Keratinocyte (primary cell): ENCODE results near the gene GOLPH3L. TPM values are rescaled to one million over a fixed set of nuclear protein-coding genes. Genes with fewer than 3 reads are reported as not detected.
A peak's percentile ranks its signal among the peaks of the same experiment; 100 is the strongest.
"Not testable (repeated sequence)": the region's sequence is repeated elsewhere in the genome, so short reads cannot be mapped to it uniquely, and the experiment has no call there.

ENCODE experiments used
- DNase-seq: peaks from one replicate; pipeline ENCODE4 v3.0.0-alpha.2; 2011; ENCODE audit warnings: low read depth, missing footprints, low spot score
- FAIRE-seq: peaks from 2 replicates; lab custom pipeline; 2011; peaks lifted over from hg19 to GRCh38; lab: Jason Lieb, UNC
- H2AFZ ChIP-seq: 2 replicates; pipeline ENCODE4 v1.6.0; 2012; ENCODE audit warnings: low read length, control low read depth, inconsistent platforms; ENCODE audit not compliant: control insufficient read depth
- H3K27ac ChIP-seq: 2 replicates; pipeline ENCODE4 v1.5.1; 2011; ENCODE audit warnings: low read length; ENCODE audit not compliant: control insufficient read depth, insufficient read depth
- H3K27me3 ChIP-seq: 3 replicates; pipeline ENCODE4 v1.6.0; 2011; ENCODE audit warnings: low read length; ENCODE audit not compliant: control insufficient read depth, insufficient read depth; ENCODE audit errors: extremely low read depth
- H3K36me3 ChIP-seq, 2 experiments: 2 replicates in 1 of 2; 3 replicates in 1 of 2; pipeline ENCODE4 v1.5.1; 2011; ENCODE audit warnings: low read length in 2 of 2, mild to moderate bottlenecking in 1 of 2; ENCODE audit not compliant: control insufficient read depth in 2 of 2, insufficient read depth in 2 of 2; ENCODE audit errors: extremely low read depth in 1 of 2
- H3K4me1 ChIP-seq: 3 replicates; pipeline ENCODE4 v1.5.1; 2011; ENCODE audit warnings: low read length; ENCODE audit not compliant: control insufficient read depth, insufficient read depth; ENCODE audit errors: extremely low read depth
- H3K4me2 ChIP-seq: 3 replicates; pipeline ENCODE4 v1.6.0; 2011; ENCODE audit warnings: low read depth, low read length; ENCODE audit not compliant: control insufficient read depth, insufficient read depth; ENCODE audit errors: extremely low read depth
- H3K4me3 ChIP-seq, 3 experiments: fragments of 200-600 bp in 1 of 3; sonication (generic) in 1 of 3; 2 replicates in 2 of 3; 3 replicates in 1 of 3; pipeline ENCODE4 v1.5.1; 2011 to 2016; ENCODE audit warnings: low read length in 3 of 3, mild to moderate bottlenecking in 3 of 3, control low read depth in 2 of 3, inconsistent platforms in 1 of 3, low read depth in 1 of 3, mixed read lengths in 1 of 3, mixed run types in 1 of 3, moderate library complexity in 1 of 3; ENCODE audit not compliant: control insufficient read depth in 2 of 3, insufficient read depth in 2 of 3; ENCODE audit errors: extremely low read depth in 1 of 3
- H3K79me2 ChIP-seq: 2 replicates; pipeline ENCODE4 v1.6.0; 2012; ENCODE audit warnings: low read length; ENCODE audit not compliant: control insufficient read depth, insufficient read depth
- H3K9ac ChIP-seq: 3 replicates; pipeline ENCODE4 v1.6.0; 2011; ENCODE audit warnings: low read length; ENCODE audit not compliant: control insufficient read depth, insufficient read depth; ENCODE audit errors: extremely low read depth
- H3K9me1 ChIP-seq: 3 replicates; pipeline ENCODE4 v1.6.0; 2011; ENCODE audit warnings: low read length; ENCODE audit not compliant: control insufficient read depth, insufficient read depth; ENCODE audit errors: extremely low read depth
- H3K9me3 ChIP-seq: 2 replicates; pipeline ENCODE4 v1.5.1; 2012; ENCODE audit warnings: low read depth, low read length; ENCODE audit not compliant: control insufficient read depth
- H4K20me1 ChIP-seq: 3 replicates; pipeline ENCODE4 v1.6.0; 2011; ENCODE audit warnings: low read length; ENCODE audit not compliant: control insufficient read depth, insufficient read depth; ENCODE audit errors: extremely low read depth
- EZH2 ChIP-seq: IDR thresholded peaks from one replicate; pipeline ENCODE4 v1.6.1; 2012; ENCODE audit warnings: inconsistent platforms, mild to moderate bottlenecking, low read length, moderate library complexity
- dilution Hi-C: fragments of 300-500 bp; cut with MboI; formaldehyde crosslinking; loops from one replicate; pipeline ENCODE4 v1.7.0; 2020; ENCODE audit warnings: low sequenced_read_pairs; ENCODE audit not compliant: extremely low pct_ligation_motif_present
- polyA plus RNA-seq, 5 experiments: library from polyadenylated mRNA; depleted of rRNA in 3 of 5; stranded (reverse) in 3 of 5; stranded (forward) in 1 of 5; unstranded in 1 of 5; fragments of >200 nt; gene quantifications; 1 replicate in 1 of 5; 2 replicates in 3 of 5; 3 replicates in 1 of 5; pipeline versions ENCODE4 v1.2.1 to v1.2.3, GENCODE V29; 2011 to 2012; ENCODE audit warnings: missing spikeins in 2 of 5, low read depth in 1 of 5, low replicate concordance in 1 of 5

GOLPH3L gene
- polyA plus RNA-seq, 1 donor (not counting 4 experiments of a cell fraction or from before 2014, with no cell fraction given): 22.2 TPM

GRCh38 chr1:150660584-150660983 is 36.4 kb downstream of the GOLPH3L start:
- peaks cover 14% of the 10 kb centered on the region for H3K4me1 ChIP-seq
- no peak for FAIRE-seq
- no peak overlapping the region for H3K27ac ChIP-seq
- no peaks in the 10 kb centered on the region for H3K27me3 ChIP-seq
- H3K36me3 ChIP-seq: peaks cover 4 to 13% of the 10 kb centered on the region in 2 experiments
- H3K79me2 ChIP-seq: no peaks in the 10 kb centered on the region
- DNase-seq: no peak
- no peak for TF ChIP-seq EZH2
- H2AFZ ChIP-seq: no peak overlapping the region
- H3K4me2 ChIP-seq: no peak overlapping the region
- no peak overlapping the region for H3K9ac ChIP-seq
- H3K9me1 ChIP-seq: no peaks in the 10 kb centered on the region
- dilution Hi-C loops: no loop called here
- H4K20me1 ChIP-seq: no peaks in the 10 kb centered on the region
- H3K9me3 ChIP-seq: peaks cover 2% of the 10 kb centered on the region
- H3K4me3 ChIP-seq: no peak overlapping the region

- H3K9ac ChIP-seq, H3K4me2 ChIP-seq, H3K9me3 ChIP-seq, DNase-seq, H3K27me3 ChIP-seq, H4K20me1 ChIP-seq, H2AFZ ChIP-seq, H3K79me2 ChIP-seq, H3K27ac ChIP-seq, dilution Hi-C loops, H3K9me1 ChIP-seq, FAIRE-seq, H3K4me3 ChIP-seq: not testable (repeated sequence)
- H3K4me1 ChIP-seq: peaks cover 22% of the 10 kb centered on the region
- peaks cover 2 to 13% of the 10 kb centered on the region in 2 experiments for H3K36me3 ChIP-seq
Observed at GRCh38 chr1:150657064-150657463, 39.9 kb downstream of the GOLPH3L start.

GRCh38 chr1:150654635-150655034 is 42.3 kb downstream of the GOLPH3L start:
- dilution Hi-C loops, DNase-seq, H3K9me3 ChIP-seq, H3K36me3 ChIP-seq, H3K9me1 ChIP-seq, H3K27ac ChIP-seq, H3K27me3 ChIP-seq, H3K79me2 ChIP-seq, H3K4me3 ChIP-seq, H3K9ac ChIP-seq, H4K20me1 ChIP-seq, FAIRE-seq: not testable (repeated sequence)
- Histone ChIP-seq H3K4me2 (peak overlapping the region; percentile 16), H3K4me1 (peaks cover 13% of the 10 kb centered on the region), H2AFZ (peak overlapping the region; percentile 9)
